RCC 7860 (cell line): ENCODE results near the gene PTPRT.

Experiments used
- DNase-seq: peaks from one replicate; pipeline ENCODE4 v3.0.0-alpha.2; 2015; ENCODE audit warnings: low spot score
- FAIRE-seq: peaks from 2 replicates; lab custom pipeline; 2012; peaks lifted over from hg19 to GRCh38; lab: Jason Lieb, UNC

PTPRT gene

GRCh38 chr20:42742926-42743325 is 446.8 kb downstream of the PTPRT start:
- DNase-seq (no peak), FAIRE-seq (no peak)

DNA sequence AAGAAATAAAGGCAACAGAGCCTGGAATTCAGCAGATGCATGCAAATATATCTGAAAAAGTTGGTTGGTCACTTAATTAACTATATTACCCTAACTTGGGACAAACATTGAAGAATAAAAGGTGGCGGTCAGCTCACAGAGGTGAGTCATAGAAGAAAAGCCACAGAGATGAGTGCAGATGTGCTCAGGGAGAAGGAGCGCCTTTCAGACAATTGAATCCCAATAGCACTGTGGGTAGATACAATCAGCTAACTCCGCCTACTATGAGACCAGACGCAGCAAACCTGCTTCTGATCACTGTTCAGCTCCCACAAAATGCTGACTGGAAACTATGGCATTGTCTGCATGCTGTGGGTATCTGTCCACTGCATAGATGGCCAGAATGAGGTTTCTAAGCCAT is 447.8 kb downstream of the PTPRT start:
- DNase-seq (no peak), FAIRE-seq (no peak)

DNA sequence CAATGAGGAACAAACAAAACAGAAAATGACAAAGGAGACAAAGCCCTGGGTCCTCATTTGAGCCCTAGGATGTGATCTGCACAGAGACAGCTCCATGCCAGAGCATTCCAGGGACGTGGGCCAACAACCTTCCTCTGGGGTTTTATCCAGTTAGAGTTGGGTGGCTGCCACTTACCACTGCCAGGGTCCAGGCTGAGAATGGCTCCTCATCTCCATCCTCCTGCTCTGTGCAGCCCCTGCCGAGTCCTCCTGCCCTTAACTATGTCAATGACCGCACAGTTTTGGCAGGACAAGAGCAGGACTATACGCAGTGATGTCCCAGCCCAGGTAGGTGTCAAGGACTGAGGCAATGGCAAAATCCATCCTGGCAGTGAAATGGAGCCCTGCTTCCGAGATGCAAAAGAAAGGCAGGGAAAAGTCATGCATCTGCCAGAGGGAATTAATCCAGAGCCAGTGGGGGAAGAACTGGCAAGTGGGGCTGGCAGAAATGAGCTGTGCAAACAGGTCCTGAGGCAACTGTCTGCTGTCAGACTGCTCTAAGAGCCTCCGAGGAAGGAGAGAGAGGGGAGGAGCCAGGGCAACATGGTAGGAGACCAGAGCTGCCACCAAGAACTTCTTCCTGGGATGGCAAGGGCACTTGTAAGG is 449.4 kb downstream of the PTPRT start:
- DNase-seq (no peak), FAIRE-seq (no peak)

DNA sequence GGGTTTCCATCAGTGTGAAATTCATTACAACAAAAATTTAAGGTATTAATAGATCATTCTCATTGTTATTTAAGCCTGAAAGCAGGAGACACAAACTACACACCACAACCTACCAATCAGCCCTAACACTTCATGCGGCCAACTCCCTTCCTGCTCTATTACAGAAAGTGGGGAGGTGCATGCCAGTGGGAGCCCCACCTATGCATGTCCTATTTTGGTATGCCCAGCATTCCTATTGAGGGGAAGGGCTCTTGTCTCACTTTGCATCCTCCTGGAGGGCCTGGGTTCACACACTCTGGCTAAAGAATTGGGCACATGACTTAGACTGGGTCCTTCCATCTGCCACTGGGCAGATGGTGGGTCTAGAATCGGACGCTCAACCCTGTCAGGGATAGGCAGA is 450.0 kb downstream of the PTPRT start:
- no peak for DNase-seq
- no peak for FAIRE-seq

DNA sequence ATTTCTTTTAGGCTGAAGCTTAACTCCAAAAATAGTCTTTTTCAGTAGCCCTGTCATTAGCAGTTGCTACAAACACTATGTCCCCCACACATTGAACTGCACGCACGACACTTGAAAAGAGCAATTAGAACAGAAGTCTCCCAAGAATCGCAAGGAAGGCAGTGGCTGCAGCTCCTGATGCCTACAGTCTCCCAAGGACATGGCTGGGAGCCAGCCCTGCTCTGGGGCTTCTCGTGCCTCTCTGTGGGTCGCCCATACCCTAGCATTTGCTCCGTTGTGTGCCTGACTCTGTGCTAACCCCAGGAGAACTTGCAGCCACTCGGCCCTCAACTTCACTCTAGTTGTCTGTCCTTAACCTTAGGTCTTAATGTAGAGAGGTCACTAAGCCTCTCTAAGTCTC is 454.2 kb downstream of the PTPRT start:
- no peak for DNase-seq
- no peak for FAIRE-seq

- no peak for FAIRE-seq
Measured at GRCh38 chr20:42734660-42735368, 454.9 kb downstream of the PTPRT start.

GRCh38 chr20:42721923-42722322 is 467.8 kb downstream of the PTPRT start:
- no peak for FAIRE-seq
- no peak for DNase-seq

More at GRCh38 chr20:42734660-42735368, 454.9 kb downstream of the PTPRT start:
- no peak for DNase-seq

DNA sequence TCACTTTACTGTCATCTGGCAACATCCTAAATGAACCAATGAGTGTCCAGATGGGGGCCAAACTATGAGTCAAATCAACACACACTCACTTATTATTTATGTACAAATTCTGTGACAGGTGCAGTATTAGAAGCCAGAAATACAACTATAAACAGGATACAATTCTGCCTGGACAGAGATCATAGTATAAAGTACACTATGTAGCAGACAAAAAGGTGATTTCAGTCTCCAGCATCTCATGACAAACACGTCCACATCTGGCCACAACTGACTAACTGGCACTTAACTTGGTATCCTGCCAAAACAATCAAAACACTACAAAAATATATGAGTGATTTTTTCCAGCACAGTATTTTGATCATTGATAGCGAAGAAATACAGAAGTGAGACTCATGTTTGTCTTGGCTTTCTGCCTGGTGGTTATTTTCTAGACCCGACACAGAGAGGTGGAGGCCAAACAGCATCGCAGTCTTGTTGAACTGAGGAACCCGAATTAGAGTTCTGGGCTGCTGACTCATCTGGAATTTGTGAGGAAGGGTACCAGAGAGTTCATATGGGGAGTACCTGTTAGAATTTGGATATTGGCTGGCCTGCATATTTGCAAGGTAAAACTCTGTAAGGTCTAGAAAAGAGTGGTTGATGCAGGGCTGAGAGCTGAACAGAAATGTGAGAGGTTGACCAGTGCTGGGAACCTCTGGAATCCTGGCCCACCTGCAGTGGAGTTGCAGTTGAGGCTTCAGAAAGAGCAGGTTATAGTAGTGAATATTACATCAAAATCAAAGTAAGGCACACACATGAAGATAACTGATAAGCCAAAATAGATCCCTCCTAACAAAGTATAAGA is 475.2 kb downstream of the PTPRT start:
- DNase-seq (no peak), FAIRE-seq (no peak)

DNA sequence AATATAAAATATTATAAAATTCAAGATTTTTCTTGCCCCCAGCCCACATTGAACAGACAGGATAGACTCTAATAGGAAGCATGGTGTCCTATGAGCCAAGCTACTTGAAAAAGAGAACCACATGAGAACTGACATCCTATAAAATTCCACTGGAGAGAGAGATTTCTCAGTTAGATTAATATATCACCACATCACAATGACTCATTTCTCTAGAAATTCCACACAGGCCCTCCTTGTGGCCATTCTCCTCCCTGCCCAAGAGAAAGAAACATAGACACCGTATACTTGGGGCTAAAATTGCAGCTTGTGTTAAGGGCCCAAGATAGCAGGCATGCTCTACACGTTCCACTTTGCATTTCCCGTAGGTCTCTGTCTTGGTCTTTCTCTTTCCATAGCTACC is 481.4 kb downstream of the PTPRT start:
- FAIRE-seq = no peak
- DNase-seq = peak; percentile 20

DNA sequence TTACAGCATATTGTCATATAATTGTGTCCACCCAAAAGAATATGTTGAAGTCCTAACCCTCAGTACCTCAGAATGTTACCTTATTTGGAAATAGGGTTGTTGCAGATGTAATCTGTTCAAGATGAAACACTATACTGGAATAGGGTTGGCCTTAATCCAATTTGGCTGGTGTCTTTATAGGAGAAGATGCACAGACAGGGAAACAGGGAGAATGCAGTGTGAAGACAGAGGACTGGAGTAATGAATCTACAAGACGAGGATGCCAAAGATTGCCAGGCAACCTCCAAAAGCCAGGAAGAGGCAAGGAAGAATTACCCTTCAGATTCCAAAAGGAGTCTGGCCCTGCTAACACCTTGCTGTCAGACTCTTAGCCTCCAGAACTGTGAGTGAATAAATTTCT is 482.9 kb downstream of the PTPRT start:
- FAIRE-seq (no peak), DNase-seq (no peak)

DNA sequence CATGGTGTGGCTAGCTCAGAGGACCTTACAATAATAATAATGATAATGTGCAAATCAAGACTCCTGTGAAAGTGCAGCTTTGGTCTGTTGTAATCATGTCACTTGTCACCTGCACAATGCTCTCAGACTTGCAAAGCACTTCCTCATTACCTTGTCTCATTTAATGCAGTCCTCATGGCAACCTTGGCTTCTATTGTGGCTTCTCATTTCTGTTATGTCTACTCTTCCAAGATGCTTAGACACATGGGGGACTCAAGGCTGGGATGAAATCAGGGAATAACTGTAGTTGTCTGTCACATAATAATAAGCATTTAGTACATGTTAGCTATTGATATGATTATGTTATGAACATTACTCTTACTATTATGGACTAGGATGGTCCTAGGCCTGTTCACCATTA is 484.2 kb downstream of the PTPRT start:
- no peak for FAIRE-seq
- DNase-seq = no peak

GRCh38 chr20:42703744-42704143 is 486.0 kb downstream of the PTPRT start:
- DNase-seq (no peak), FAIRE-seq (no peak)

GRCh38 chr20:42701948-42702347 is 487.8 kb downstream of the PTPRT start:
- DNase-seq = no peak
- FAIRE-seq = no peak

DNA sequence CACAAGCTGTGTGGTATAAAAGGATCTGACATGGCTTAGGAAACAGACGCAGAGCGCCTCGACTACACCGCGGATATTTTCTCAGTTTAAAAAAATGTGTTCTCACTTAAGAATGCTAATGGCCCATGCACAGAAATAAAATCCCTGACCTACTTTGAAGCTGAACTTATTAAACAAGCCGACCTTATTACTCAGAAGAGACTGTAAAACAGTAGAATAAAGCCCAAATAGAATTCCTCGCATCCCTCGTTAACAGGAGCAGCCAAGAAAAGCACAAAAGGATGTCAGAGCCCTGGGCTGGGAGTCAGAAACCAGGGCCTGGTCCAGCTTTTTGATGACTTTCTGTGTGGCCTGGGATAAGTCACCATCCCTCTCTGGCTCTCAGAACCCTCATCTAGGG is 489.3 kb downstream of the PTPRT start:
- no peak for DNase-seq
- no peak for FAIRE-seq

DNA sequence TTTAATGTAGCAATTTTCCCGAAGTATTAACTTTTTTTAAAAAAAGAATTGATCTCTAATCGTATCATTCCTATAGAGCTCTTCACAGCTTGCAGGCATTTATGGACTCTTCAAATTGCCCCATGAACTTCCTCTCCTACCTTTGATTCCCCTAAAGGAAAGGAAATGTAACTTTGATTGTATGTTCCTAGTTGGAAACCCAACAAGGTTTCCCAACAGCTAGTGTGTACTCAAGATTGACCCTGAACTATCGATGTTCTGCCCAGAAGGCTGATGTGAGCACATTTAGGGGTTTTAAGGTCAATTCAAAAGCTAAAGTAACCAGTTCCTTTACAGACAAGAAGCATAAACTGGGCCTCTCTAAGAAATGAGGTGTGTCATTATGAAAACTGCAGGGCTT is 491.7 kb downstream of the PTPRT start:
- FAIRE-seq = no peak
- no peak for DNase-seq

GRCh38 chr20:42690842-42691437 is 498.8 kb downstream of the PTPRT start:
- FAIRE-seq (no peak), DNase-seq (no peak)

- no peak for DNase-seq
- no peak for FAIRE-seq
Measured at GRCh38 chr20:42688576-42688975, 501.1 kb downstream of the PTPRT start.

- FAIRE-seq (no peak), DNase-seq (no peak)
Measured at GRCh38 chr20:42686057-42686456, 503.6 kb downstream of the PTPRT start.

- DNase-seq = no peak
- FAIRE-seq = no peak
Measured at GRCh38 chr20:42678895-42679294, 510.8 kb downstream of the PTPRT start.

DNA sequence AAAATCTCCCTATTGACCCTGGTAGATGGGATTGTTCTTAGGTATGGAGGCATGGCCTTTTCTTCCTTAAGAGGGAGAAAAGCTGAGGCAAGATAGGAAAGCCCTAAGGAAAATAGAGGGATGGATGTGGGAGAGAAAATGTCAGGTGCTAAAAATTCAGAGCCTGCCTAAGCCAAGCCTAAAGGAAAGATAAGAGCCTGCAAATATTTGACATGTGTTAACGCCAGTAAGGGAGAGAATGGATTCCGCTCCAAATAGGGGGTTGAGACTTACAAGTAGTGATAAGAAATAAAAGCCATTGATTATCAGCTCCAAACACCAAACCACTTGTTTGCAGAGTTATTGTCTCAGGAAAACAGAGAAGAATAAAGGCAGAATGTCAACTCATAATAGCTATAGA is 533.6 kb downstream of the PTPRT start:
- FAIRE-seq = no peak
- DNase-seq = no peak

DNA sequence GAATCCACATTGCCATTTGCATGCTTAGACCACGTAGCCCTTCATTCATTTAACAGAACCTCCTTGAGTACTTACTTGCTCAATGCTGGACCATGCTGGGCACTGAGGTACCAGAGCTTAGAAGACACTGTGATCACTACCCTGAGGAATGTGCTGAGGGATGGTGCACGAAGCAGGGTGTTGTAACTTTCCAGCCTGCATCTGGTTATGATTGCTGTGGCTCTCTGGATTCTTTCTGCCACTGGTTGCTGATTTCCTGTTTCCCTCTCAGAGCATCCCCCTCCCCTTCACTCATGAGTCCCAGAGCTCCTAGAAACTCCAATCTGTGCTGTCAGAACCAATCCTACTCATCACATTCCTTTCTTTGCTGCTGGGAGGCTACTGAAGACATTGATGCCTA is 537.4 kb downstream of the PTPRT start:
- no peak for DNase-seq
- FAIRE-seq = no peak
